NCI-H128 (cell line): ENCODE data around the gene ALS2CL.
A peak's percentile ranks its signal among the peaks of the same experiment; 100 is the strongest.
"Not testable (repeated sequence)": the region's sequence is repeated elsewhere in the genome, so short reads cannot be mapped to it uniquely, and the experiment has no call there.

Source experiments
- DNase-seq: peaks from one replicate; lab custom pipeline; 2025; ENCODE audit not compliant: unreplicated experiment; lab: John Stamatoyannopoulos, UW

Gene ALS2CL

DNA sequence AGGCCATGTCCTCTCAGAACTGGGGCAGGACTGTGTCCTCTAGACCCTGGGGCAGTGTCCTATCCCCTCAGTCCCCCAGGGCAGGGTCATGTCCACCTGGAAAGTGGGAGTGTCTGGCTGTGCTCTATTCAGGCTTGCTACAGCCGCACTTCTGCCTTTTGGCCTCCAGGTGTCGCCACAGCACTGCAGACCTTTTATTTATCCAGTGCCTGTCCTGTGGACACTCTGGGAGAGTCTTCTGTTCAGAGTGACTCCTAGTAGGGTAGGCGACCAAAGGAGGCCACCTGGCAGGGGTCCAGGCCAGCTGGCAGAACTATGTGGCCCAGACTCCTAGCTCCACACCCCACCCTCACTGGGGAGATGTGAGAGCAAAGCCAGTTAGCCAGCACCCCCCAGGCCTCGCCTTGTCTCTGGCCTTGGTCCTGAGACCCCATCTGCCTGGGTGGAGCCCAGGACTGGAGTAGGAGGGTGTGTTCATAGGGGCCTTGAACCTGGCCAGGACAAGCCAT lies 11.6 kb upstream of the ALS2CL start:
- peak; percentile 23 for DNase-seq

DNA sequence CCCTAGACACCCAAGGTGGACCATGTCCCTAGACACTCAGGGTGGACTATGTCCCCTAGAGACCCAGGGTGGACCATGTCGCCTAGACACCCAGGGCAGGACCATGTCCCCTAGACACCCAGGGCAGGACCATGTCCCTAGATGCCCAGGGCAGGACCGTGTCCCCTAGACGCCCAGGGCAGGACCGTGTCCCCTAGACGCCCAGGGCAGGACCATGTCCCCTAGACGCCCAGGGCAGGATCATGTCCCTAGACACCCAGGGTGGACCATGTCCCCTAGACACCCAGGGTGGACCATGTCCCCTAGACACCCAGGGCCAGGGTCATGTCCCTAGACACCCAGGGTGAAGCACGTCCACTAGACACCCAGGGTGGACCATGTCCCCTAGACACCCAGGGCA lies 10.9 kb upstream of the ALS2CL start:
- DNase-seq, result not testable (repeated sequence)

GRCh38 chr3:46703013-46703520 lies 9.6 kb upstream of the ALS2CL start:
- no peak for DNase-seq

DNA sequence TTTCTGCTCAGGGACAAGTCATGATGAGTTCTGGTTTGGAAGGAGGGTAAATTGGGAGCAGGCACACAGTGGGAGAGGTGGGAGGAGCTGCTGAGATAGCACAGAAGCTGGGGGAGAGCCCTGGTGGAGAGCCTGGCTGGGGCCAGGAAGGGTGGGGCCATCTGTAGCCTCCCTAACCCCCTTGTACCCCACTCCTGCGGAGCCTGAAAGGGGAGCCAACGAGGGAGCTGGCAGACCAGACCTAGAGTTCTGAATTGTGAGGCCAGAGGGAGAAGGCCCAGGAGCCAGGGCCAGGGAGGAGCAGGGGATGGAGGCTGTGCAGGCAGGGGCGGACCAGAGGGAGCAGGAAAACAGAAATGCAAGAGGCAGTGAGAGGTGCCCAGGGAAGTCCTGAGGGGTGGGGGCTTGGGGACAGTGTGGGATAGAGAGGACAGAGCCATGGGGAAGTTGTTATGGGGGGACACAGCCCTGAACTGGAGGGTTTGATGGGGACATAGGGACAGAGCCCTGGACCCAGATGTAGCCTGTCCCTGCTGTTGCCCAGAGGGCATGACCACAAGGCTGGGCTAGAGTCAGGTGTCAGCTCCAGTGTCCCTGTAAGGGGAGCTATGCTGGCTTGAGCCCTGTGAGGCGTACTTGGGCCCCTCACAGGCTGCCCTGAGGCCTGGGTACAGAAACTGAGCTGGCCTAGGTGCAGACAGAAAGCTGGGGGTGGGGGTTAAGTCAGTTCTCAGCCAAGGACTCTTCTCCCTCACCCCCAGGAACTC lies 8.9 kb upstream of the ALS2CL start:
- no peak for DNase-seq

DNA sequence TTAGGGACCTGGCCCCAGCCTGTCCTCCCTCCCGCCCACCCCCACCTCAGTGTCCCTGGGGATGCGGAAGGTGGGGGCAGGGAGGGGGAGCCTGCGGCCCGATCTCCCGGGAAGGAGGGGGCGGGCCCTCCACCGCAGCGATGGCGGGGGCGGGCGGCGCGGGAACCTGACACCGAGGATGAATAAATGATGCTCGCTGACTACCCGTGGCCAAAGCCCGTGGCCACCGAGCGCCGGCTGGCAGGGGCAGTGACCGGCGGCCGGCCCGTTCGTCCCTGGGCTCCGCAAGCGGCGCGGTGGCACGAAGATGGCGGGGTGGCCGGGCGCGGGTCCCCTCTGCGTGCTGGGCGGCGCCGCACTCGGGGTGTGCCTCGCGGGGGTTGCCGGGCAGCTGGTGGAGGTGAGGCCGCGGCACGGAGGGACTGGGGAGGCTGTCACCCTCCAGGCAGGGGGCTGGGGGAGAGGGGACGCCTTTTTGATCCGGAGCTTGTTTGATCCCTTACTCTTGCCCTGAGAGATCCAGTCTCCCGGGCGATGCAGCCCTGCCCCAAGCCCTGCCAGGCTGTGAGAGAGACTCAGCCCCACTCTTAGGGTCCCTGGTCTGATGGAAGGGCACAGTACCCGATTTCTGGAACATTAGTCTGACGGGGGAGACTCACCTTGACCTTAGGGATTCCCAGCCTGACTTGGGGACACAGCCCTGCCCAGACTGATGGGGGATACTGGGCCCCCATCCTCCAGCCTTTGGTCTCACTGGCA lies 7.9 kb upstream of the ALS2CL start, which contains the start of gene TMIE:
TSS of gene TMIE (plus strand) at position 212 of the 759 bp plus-strand sequence. CDS start at position 308, 96 bp downstream.
- no peak for DNase-seq

- no peak for DNase-seq
Observed at GRCh38 chr3:46700772-46701171, 7.3 kb upstream of the ALS2CL start.

DNA sequence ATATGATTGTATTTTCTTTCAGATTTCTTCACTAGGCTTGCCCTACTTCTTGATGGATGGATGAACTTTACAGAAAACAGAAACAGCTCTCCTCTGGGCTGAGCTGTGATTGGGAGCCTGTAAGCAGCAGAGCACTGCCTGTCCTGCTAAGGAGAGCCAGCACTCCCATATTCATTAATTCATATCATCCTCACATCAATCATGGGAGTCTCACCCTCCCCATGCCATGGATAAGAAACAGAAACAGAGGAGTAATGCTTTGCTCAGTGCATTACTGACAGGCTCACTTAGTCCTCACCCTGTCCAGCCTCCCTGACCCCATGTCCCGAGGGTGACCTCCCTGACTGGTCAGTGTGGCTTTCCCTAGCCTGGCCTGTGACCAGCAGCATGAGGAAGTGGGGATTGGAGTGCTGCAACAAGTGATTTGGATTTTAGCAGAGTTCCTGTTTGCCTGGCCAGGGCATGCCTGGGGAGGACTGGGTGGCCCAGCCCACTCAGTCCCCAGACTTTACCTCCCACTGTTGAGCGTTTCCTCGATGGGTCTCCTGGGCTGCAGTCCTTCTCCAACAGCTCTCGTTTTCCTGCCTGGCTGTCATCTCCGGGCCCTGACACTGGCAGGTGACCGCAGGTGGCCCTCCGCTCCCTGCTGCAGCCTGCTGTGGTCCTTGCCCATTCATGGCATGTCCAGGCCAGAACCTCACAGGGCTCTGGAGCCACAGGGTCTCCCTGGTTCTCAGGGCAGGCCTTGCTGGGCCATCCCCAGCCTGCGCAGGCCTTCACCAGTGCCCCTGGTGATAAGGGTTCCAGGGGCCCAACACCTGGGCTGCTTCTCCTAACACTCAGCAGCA lies 6.4 kb upstream of the ALS2CL start:
- no peak for DNase-seq

- DNase-seq, result no peak
Observed at GRCh38 chr3:46695962-46696894, 2.7 kb upstream of the ALS2CL start.

DNA sequence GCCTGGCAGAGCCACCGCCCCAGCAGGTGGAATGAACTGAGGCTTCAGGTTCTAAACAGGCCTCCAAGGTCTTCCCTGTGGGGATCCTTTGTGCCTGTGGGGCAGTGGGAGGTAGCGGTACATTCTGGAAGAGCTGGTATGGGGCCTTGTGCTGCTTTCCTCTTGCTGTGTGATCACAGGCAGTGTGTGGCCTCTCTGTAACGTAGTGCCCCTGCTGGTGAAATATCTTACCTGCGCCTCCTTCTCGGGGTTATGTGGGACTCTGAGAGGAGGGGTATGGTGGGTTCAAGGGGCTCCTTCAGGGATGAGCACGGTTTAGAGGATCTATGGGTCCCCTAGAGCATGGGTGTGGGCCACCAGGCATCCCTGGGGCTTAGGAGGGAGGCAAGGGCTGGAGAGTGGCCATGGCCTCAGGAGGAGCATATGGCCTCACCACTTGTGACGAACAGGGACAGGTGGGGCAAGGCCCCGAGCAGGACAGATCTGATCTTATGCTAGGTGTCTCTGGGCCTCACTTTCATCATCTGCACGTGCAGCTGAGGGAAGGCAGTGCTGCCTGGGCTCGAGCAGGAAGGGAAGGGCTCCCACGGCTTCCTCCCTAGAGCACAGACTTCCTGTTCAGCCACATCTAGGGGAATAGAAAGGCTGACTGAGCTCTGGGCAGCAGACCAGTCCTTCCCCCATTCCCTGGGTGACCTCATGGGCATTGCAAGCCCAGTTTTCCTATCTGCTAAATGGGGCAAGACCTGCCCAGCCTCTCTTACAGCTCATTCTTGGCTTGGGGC lies 1.9 kb upstream of the ALS2CL start:
- no peak for DNase-seq

DNA sequence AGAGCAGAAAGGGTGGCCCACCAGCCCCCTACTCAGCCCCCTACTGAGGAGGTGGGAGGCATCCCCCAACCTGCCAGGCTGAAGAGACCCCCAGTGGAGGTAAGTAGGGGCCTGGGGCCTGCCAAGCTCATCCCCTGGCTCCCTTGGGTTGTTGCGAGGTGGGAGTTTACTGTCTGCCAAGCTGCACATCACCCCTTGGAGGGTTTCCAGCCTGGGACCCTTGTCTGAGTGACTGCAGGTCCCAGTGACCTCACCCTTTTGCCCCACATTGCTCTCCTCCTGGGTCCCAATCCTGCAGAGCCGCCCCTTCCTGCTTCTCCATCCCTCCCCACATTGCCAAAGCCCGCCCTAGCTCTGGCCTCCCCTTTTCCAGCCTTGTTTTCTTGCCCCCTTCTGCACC lies 1.0 kb upstream of the ALS2CL start:
- no peak for DNase-seq

GRCh38 chr3:46693892-46694226 lies 380 bp upstream of the ALS2CL start:
- DNase-seq, result no peak

DNA sequence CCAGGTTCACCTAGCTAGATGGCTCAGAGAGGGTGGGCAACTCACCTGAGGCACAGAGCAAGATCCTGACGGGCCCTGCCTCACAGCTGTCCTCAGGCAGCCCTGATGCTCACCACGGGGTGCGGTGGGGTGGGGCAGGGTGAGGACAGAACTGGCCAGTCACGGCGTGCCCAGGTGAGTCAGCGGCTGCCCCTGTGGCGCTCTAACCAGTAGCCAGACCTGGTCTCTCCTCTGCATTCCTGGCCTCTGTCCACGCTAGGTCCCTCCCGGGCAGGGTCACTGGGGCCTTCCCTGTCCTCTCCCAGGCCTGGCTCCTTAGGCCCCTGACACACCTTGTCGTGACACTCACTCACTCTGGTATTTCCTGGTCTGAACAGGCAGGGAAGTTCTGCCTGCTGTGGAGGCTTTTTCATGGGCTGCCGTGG lies 901 bp downstream of the ALS2CL start:
- no peak for DNase-seq

DNA sequence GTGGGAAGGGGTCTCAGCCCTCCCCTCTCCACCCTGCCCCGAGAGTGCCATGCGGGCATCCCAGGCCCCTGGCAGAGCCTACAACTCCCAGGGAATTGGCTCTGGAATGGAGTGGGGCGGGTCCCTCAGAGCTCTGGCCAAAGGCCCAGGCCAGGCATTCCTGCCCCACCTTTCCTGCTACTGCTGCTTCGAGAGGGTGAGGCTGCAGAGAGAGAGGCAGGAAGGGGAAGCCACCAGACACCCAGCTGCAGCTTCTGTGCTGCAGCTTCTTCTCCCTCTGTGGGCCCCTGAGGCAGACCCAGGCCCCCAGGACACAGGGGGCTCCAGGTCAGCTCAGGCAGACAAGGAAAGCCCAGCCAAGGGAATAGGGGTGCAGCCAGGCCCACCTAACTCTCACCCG lies 2.7 kb downstream of the ALS2CL start:
- DNase-seq, result no peak

DNA sequence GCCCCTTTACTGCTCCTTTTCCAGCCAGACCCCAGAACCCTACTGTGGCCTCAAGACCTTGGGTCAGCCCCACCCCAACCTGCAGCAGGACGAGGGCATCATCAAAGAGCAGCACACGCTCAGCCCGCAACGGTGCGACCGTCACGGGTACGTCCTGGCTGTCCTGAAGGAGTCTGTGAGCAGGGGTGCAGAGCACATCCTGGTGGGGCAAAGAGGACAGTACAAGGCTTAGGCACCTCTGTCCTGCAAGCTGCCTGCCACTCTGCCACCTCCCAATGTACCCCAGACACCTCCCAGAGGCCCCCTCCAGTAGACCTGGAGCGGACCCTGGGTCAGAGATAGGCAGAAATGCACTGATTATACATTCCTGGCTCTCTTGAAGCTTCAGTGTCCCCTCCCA lies 8.0 kb downstream of the ALS2CL start:
- no peak for DNase-seq

DNA sequence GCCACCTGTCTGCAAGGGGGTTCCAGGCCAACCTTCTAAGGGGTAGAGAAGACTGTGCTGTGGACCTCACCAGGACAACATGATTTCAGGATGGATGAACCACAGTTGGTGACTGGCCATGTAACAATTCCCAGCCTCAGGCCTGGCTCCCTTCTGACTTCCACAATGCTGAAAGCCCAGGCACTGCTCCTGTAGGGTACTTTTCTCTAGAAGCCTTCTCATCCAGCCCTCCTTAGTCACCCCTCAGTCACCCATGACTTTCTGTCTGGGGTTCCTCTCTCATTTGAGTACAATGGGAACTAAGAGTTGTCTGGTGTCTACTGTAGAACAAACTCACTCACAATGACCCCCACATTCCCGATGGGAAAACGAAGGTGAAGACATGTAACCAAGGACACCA lies 8.6 kb downstream of the ALS2CL start:
- DNase-seq, result no peak

DNA sequence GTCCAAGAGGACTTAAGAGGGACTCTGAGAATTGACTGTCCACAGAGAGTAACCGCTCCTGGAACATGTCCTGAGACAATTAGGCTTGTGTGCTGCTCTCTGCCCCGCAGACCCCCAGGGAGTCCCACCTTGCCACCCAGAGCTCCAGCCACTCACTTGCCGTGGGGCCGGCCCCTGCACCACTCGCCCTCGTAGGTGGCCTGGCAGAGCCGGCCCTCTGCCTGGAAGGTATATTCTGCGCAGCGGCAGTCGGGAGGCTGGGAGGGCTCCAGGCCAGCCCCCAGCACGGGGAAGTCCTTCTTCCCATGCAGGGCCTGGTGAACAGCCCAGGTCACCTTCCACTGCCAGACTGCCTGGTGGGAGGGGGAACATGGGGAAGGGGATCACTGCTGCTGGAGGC lies 10.5 kb downstream of the ALS2CL start:
- no peak for DNase-seq

GRCh38 chr3:46681856-46682540 lies 11.5 kb downstream of the ALS2CL start:
- DNase-seq, result no peak

GRCh38 chr3:46681387-46681786 lies 12.1 kb downstream of the ALS2CL start:
- no peak for DNase-seq
